ENCODE measurements around the gene TJP1. TPM values are rescaled to one million over a fixed set of nuclear protein-coding genes. Genes with fewer than 3 reads are reported as not detected.
"Not testable (repeated sequence)": the region's sequence is repeated elsewhere in the genome, so short reads cannot be mapped to it uniquely, and the experiment has no call there.

Gene TJP1
- total and polyA plus RNA-seq, 8 donors = 82.9 to 130 (median 121) TPM

DNA sequence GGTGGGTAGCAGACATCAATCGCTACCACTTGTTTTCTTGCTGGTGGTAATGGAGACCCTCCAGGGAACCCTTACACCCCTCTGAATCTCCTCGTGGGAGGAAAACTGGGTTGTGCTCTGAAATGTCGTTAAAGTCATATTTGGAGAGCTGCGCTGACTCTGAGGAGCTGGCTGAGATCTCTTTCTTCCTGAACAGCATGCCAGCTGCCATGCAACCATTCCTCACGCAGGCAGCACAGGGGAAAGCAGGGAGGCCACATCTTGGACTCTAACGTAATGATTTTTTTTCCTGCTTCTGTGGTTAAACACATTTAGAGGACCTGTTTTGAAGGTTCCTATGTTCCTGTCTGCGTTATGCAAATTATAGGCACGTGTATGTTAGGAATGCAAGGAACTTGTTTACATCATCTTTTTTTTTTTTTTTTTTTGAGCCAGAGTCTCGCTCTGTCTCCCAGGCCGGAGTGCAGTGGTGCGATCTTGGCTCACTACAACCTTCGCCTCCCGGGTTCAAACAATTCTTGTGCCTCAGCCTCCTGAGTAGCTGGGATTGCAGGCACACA lies 156.7 kb downstream of the TJP1 start:
- H3K9me3 ChIP-seq = no peaks in the 10 kb centered on the region
- H3K36me3 ChIP-seq = no peaks in the 10 kb centered on the region
- H3K27ac ChIP-seq = no peak overlapping the region
- H3K4me1 ChIP-seq = no peaks in the 10 kb centered on the region
- DNase-seq (no peak), ATAC-seq (no peak)
- intact Hi-C loops (cut with DNase I) = no loop called here
- H3K4me3 ChIP-seq = no peak overlapping the region
- TF ChIP-seq CTCF (IDR thresholded peaks at IDR 0.05) = no peak
- no peaks in the 10 kb centered on the region for H3K27me3 ChIP-seq

- H3K27ac ChIP-seq = no peak overlapping the region
- DNase-seq = no peak
- no peak for ATAC-seq
- no peaks in the 10 kb centered on the region for H3K9me3 ChIP-seq
- H3K4me3 ChIP-seq = no peak overlapping the region
- no peak for TF ChIP-seq CTCF (IDR thresholded peaks at IDR 0.05)
- H3K4me1 ChIP-seq = no peaks in the 10 kb centered on the region
- intact Hi-C loops (cut with DNase I) = no loop called here
- H3K36me3 ChIP-seq = no peaks in the 10 kb centered on the region
- no peaks in the 10 kb centered on the region for H3K27me3 ChIP-seq
Observed at GRCh38 chr15:29664406-29664805, 157.9 kb downstream of the TJP1 start.

- ATAC-seq = not testable (repeated sequence)
Observed at GRCh38 chr15:29657476-29657817, 164.8 kb downstream of the TJP1 start.

GRCh38 chr15:29656636-29657475 lies 165.4 kb downstream of the TJP1 start:
- Histone ChIP-seq H3K27ac (no peak overlapping the region), H3K9me3 (peaks cover 0 to 11% of the 10 kb centered on the region in 2 donors), H3K4me1 (no peaks in the 10 kb centered on the region), H3K36me3 (no peaks in the 10 kb centered on the region), H3K27me3 (no peaks in the 10 kb centered on the region), H3K4me3 (no peak overlapping the region)
- intact Hi-C loops (cut with DNase I) = no loop called here
- no peak for TF ChIP-seq CTCF (IDR thresholded peaks at IDR 0.05)
- ATAC-seq (no peak), DNase-seq (no peak)

More at GRCh38 chr15:29657476-29657817, 164.8 kb downstream of the TJP1 start:
- DNase-seq; H3K4me1 ChIP-seq; H3K4me3 ChIP-seq; H3K36me3 ChIP-seq; H3K9me3 ChIP-seq; H3K27me3 ChIP-seq; H3K27ac ChIP-seq; intact Hi-C loops (cut with DNase I): not testable (repeated sequence)

- DNase-seq (no peak), ATAC-seq (no peak)
- intact Hi-C loops (cut with DNase I) = no loop called here
- Histone ChIP-seq H3K36me3 (no peaks in the 10 kb centered on the region), H3K27ac (no peak overlapping the region), H3K27me3 (no peaks in the 10 kb centered on the region), H3K9me3 (peaks cover 0 to 18% of the 10 kb centered on the region in 2 donors), H3K4me1 (no peaks in the 10 kb centered on the region), H3K4me3 (no peak overlapping the region)
- no peak for TF ChIP-seq CTCF (IDR thresholded peaks at IDR 0.05)
Observed at GRCh38 chr15:29652595-29652994, 169.7 kb downstream of the TJP1 start.
